HEK293T (cell line): ENCODE measurements around the gene TCHP.
A peak's percentile ranks its signal among the peaks of the same experiment; 100 is the strongest.
"Not testable (repeated sequence)": the region's sequence is repeated elsewhere in the genome, so short reads cannot be mapped to it uniquely, and the experiment has no call there.

Experiments used
- CTCF ChIA-PET: fragments of 350-600 bp; formaldehyde crosslinking; extraction: SDS; loops from one replicate; lab custom pipeline; 2021; ENCODE audit warnings: antibody characterized with exemption, inconsistent platforms; lab: Yijun Ruan, JAX
- POLR2A ChIA-PET: fragments of 350-600 bp; formaldehyde crosslinking; extraction: SDS; loops from one replicate; lab custom pipeline; 2020; ENCODE audit warnings: antibody characterized with exemption, inconsistent platforms; lab: Yijun Ruan, JAX
- DNase-seq: peaks from one replicate; pipeline ENCODE4 v3.0.0; 2012; ENCODE audit warnings: mixed read lengths; ENCODE audit errors: extremely low spot score
- ARNT ChIP-seq: fragments of 450-650 bp; IDR thresholded peaks from 2 replicates; pipeline ENCODE4 v1.6.1; 2017; ENCODE audit warnings: mild to moderate bottlenecking
- BHLHE40 ChIP-seq: fragments of 450-650 bp; IDR thresholded peaks from 2 replicates; pipeline ENCODE4 v1.6.1; 2016; ENCODE audit warnings: mild to moderate bottlenecking, moderate library complexity, borderline replicate concordance
- CTBP1 ChIP-seq: fragments of 450-650 bp; IDR thresholded peaks from 2 replicates; pipeline ENCODE4 v1.6.1; 2016; ENCODE audit warnings: borderline replicate concordance
- ELF4 ChIP-seq: fragments of 450-650 bp; IDR thresholded peaks from 2 replicates; pipeline ENCODE4 v1.6.1; 2017; ENCODE audit warnings: antibody characterized with exemption
- FOXA1 ChIP-seq: fragments of 450-650 bp; IDR thresholded peaks from 2 replicates; pipeline ENCODE4 v1.6.1; 2016; ENCODE audit warnings: mild to moderate bottlenecking
- FOXK2 ChIP-seq: fragments of 450-650 bp; IDR thresholded peaks from 2 replicates; pipeline ENCODE4 v1.6.1; 2016; ENCODE audit warnings: mild to moderate bottlenecking
- FOXM1 ChIP-seq: fragments of 450-650 bp; IDR thresholded peaks from 2 replicates; pipeline ENCODE4 v1.6.1; 2017; ENCODE audit warnings: mild to moderate bottlenecking, borderline replicate concordance
- HDGF ChIP-seq: fragments of 450-650 bp; IDR thresholded peaks from 2 replicates; pipeline ENCODE4 v1.6.1; 2017; ENCODE audit warnings: antibody characterized with exemption, borderline replicate concordance
- L3MBTL2 ChIP-seq: fragments of 450-650 bp; conservative IDR thresholded peaks from 2 replicates; pipeline ENCODE4 v1.6.1; 2016; ENCODE audit warnings: mild to moderate bottlenecking
- LEF1 ChIP-seq: fragments of 450-650 bp; IDR thresholded peaks from 2 replicates; pipeline ENCODE4 v1.6.1; 2017; ENCODE audit warnings: mild to moderate bottlenecking, borderline replicate concordance
- NFRKB ChIP-seq: fragments of 450-650 bp; IDR thresholded peaks from 2 replicates; pipeline ENCODE4 v1.6.1; 2016; ENCODE audit warnings: mild to moderate bottlenecking, moderate library complexity
- PKNOX1 ChIP-seq: fragments of 450-650 bp; IDR thresholded peaks from 2 replicates; pipeline ENCODE4 v1.6.1; 2016
- SP1 ChIP-seq: fragments of 450-650 bp; IDR thresholded peaks from 2 replicates; pipeline ENCODE4 v1.6.1; 2017
- SUZ12 ChIP-seq: fragments of 450-650 bp; IDR thresholded peaks from 2 replicates; pipeline ENCODE4 v1.6.1; 2016; ENCODE audit warnings: mild to moderate bottlenecking
- TARDBP ChIP-seq: fragments of 450-650 bp; IDR thresholded peaks from 2 replicates; pipeline ENCODE4 v1.6.1; 2016
- ZNF384 ChIP-seq: fragments of 450-650 bp; IDR thresholded peaks from 2 replicates; pipeline ENCODE4 v1.6.1; 2016

Gene TCHP

GRCh38 chr12:109861689-109862314 is 38.3 kb upstream of the TCHP start:
- peak; percentile 73 for TF ChIP-seq PKNOX1
- TF ChIP-seq TARDBP: no peak
- no peak for DNase-seq
- ChIA-PET POLR2A (no interaction called here), CTCF (no interaction called here)

- CTCF ChIA-PET: interaction anchor here (3.4 to 4.1 kb wide), 2 partner anchors 9 to 17 kb away, joined by 10 to 19 read pairs; no protein-coding TSS in a partner anchor
- POLR2A ChIA-PET, DNase-seq: not testable (repeated sequence)
Observed at GRCh38 chr12:109862491-109862890, 37.6 kb upstream of the TCHP start.

GRCh38 chr12:109863847-109864712 is 36.0 kb upstream of the TCHP start:
- TF ChIP-seq NFRKB (no peak), FOXA1 (no peak), L3MBTL2 (no peak), LEF1 (no peak), HDGF (no peak), SP1 (no peak)
- DNase-seq: no peak
- CTCF ChIA-PET: interaction anchor here (0.9 to 4.1 kb wide), 3 partner anchors 11 to 59 kb away, joined by 4 to 19 read pairs (median 10); no protein-coding TSS in a partner anchor
- POLR2A ChIA-PET: no interaction called here

GRCh38 chr12:109864916-109865315 is 35.2 kb upstream of the TCHP start:
- DNase-seq: no peak
- ChIA-PET POLR2A (no interaction called here), CTCF (interaction anchor here (0.6 to 4.1 kb wide), 4 partner anchors 12 to 1519 kb away, joined by 3 to 19 read pairs (median 6); no protein-coding TSS in a partner anchor)
- TF ChIP-seq ZNF384 (no peak), SUZ12 (no peak), PKNOX1 (no peak), ELF4 (no peak), NFRKB (no peak), HDGF (no peak), CTBP1 (no peak), ARNT (no peak), TARDBP (no peak), BHLHE40 (no peak)

- DNase-seq: no peak
- TF ChIP-seq ZNF384 (peak; percentile 56; the same call in 1 of the 2 replicates), FOXK2 (no peak), BHLHE40 (no peak), PKNOX1 (peak; percentile 67)
- CTCF ChIA-PET: interaction anchor here (0.6 kb wide), 1 partner anchor 18 kb away, joined by 3 read pairs; no protein-coding TSS in a partner anchor
- POLR2A ChIA-PET: interaction anchor here (1.4 kb wide), 1 partner anchor 9 kb away, joined by 4 read pairs; no protein-coding TSS in a partner anchor
Observed at GRCh38 chr12:109868182-109869051, 31.7 kb upstream of the TCHP start.

GRCh38 chr12:109870648-109871047 is 29.4 kb upstream of the TCHP start:
- POLR2A ChIA-PET: no interaction called here
- TF ChIP-seq FOXK2 (no peak), L3MBTL2 (no peak), FOXA1 (no peak), FOXM1 (no peak), PKNOX1 (no peak), NFRKB (no peak), LEF1 (no peak), BHLHE40 (no peak), HDGF (no peak), ARNT (no peak), CTBP1 (no peak), ZNF384 (no peak; the same call in 1 of the 2 replicates)
- DNase-seq: no peak
- CTCF ChIA-PET: interaction anchor here (1.4 to 1.5 kb wide), 2 partner anchors 8 to 25 kb away, joined by 3 to 4 read pairs; no protein-coding TSS in a partner anchor
